A549 treated with AZD9567 at 1 μM for 4 hours (cell line): ENCODE data around the gene FAIM. TPM values are rescaled to one million over a fixed set of nuclear protein-coding genes. Genes with fewer than 3 reads are reported as not detected.

Experiments used
- total RNA-seq: library from RNA; stranded (reverse); fragments of 200-300 nt; extraction: Qiagen RNA extraction; gene quantifications from 5 replicates; pipeline ENCODE4 v1.2.3, GENCODE V29; 2022; ENCODE audit not compliant: insufficient read depth

The FAIM gene
- total RNA-seq: 21.9 to 33.4 TPM (median 24.5 TPM) in 5 replicates

GRCh38 chr3:138608322-138609135, at the start of gene FAIM:
Gene FAIM (plus strand): TSS chr3:138608771. CDS start chr3:138619727, 10,956 bp downstream.

GRCh38 chr3:138594150-138594934, 14.2 kb upstream of the FAIM start, which contains the start of gene CEP70:
Gene CEP70 (minus strand): TSS chr3:138594260. CDS start chr3:138572927, 21,333 bp downstream.

Other genes with a start within 250 kb of the FAIM start
- 0.54 to 3.4 TPM (median 0.75 TPM) in 5 replicates for gene ESYT3, start 174.2 kb upstream of the FAIM start, total RNA-seq
- gene CEP70, start 14.5 kb upstream of the FAIM start, total RNA-seq: 2.4 to 8.9 TPM (median 8.1 TPM) in 5 replicates
- gene PIK3CB, start 226.2 kb downstream of the FAIM start, total RNA-seq: 15.0 to 28.0 TPM (median 16.7 TPM) in 5 replicates